ENCODE data around the gene SAFB.
"Not testable (repeated sequence)": the region's sequence is repeated elsewhere in the genome, so short reads cannot be mapped to it uniquely, and the experiment has no call there.

The SAFB gene

DNA sequence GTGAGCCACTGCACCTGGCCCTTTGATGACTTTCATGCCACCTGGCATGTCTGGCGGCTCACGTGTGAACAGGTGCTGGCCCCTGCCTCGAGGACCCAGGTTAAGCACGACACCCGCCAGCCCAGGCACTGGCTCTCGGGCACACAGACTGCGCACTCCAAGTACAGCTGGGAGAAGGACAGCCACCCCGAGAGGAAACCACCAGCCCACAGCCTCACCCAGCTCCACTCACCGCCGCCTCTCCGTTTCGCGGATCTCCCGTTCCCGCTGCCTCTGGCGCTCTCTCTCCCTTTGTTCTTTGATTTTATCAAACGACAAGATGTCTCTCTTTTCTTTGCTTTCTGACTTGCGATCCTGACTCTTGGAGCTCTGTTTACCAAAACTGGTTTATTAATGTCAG lies 27.8 kb upstream of the SAFB start:
- DNase-seq (ENCODE audit: low read depth, low spot score), result no peak

DNA sequence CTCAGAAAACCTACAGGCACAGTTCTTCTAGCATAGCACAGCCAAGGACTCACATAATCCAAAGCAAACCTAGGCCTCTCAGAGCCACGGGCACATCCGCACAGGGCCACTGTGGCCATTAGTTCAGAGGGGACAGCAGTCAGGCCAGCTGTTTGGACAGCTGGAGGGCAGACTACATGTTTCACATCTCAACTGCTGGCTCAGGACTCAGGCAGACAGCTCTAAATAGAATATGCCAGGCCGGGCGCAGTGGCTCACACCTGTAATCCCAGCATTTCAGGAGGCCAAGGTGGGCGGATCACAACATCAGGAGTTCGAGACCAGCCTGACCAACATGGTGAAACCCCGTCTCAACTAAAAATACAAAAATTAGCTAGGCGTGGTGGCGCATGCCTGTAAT lies 27.1 kb upstream of the SAFB start:
- DNase-seq (ENCODE audit: low read depth, low spot score), result no peak

DNA sequence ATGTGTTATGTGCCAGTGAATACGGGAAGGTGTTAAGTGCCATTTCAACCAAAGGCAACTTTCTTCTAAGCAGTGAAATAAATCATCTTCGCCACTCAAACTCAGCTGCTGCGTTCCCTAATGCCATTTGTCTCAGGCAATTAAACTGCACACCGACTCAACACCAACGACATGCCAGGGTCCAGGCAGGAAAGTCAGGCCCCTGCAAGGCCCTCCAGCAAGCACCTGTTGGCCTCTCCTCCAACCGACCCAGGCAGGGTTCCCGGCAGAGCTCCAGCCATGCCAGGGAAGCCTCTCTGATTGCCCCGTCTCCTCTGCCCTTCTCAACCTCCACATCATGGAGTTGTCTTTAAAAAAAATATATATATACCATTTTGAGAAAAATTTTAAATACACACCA lies 22.1 kb upstream of the SAFB start:
- no peak for DNase-seq (ENCODE audit: low read depth, low spot score)

DNA sequence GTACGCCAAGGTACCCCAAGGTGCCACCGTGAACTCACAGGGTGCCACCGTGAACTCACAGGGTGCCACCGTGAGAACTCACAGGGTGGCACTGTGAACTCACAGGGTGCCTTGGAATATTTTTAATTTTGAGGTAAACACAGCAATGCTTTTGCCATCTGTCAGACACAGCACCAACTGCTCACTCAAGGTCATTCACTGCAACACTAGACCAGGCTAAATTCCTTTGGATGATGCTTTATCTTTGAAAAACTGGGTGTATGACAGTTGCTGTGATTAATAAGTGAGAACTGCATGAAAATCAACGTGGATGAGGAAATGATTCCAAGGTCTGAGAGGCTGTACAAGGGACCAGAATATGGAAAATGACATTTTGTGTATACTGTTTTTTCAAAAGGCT lies 19.3 kb upstream of the SAFB start:
- no peak for DNase-seq (ENCODE audit: low read depth, low spot score)

DNA sequence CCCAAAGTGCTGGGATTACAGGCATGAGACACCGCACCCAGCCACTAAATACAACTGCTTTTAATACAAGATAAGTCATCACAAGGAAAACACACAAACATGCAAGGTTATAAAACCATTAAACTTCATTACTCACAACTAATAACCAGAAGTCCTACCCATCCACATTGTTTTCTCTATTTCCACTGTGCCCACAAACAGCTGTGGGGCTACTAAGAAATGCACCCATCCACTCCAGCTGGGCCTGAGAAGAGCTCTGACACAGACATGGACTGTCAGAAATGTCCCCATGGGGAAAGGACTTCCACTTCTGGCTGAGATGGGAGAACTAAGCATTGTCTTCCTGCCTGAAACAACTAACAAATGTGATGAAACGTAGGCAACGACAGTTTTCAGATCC lies 17.5 kb upstream of the SAFB start:
- DNase-seq (ENCODE audit: low read depth, low spot score), result no peak

DNA sequence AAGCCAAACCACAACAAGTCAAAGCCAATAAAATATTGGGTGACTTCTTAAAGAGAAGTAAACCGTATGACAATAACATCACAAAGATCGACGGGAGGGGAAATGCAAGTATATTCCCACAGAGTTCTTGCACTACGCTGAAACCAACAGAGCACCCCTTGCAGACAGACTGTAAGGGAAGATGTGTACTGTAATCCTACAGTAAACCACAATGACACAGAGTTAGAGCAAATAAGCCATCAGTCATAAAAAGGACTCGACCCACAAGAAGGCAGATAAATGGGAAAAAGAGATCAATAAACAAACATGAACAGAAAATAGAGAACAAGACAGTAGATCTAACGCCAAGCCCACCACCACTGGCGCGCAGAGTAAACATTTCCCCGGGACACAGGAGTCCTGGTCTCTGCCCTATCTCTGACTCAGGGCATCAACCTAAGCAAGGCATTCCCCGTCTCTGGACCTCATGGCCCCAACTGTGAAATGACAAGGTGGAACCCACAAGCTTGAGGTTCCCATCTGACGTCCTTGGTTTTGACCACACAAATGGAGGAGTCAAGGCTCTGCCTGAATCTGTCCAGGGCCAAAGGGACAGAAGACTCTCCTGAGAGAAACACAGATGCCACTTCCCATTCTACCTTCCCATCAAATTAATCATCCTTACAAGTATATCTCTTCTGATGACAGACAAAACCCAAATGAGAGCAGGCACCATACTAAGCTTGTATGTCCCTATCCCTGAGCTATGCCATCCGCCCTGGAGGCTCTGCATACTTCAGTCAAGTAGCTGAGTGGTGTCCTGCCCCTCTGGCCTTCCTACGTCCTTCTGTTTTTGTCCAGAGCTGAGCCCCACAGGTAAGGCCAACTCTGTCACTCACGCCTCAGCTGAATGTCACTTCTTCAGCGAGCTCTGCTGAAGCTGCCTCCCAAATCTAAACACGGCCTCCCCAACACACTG lies 15.3 kb upstream of the SAFB start:
- no peak for DNase-seq (ENCODE audit: low read depth, low spot score)

DNA sequence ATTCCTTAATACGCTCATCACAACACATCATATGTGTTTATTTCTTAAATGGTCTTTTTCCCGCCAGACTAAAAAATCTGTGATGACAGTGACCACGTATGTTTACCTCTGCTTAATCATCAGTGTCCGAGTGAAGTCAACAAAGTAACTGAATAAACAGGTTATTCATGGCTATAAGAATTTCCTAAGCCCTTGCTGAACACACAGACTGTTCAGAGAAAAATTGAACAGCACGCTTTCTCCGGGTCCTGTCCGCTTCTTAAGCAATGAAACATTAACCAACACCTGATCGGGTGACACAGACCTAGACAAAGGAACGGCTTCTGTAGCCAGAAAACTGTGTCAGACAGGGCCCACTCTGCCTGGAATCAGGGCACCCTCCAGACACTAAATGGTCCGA lies 14.6 kb upstream of the SAFB start:
- DNase-seq (ENCODE audit: low read depth, low spot score), result no peak

DNA sequence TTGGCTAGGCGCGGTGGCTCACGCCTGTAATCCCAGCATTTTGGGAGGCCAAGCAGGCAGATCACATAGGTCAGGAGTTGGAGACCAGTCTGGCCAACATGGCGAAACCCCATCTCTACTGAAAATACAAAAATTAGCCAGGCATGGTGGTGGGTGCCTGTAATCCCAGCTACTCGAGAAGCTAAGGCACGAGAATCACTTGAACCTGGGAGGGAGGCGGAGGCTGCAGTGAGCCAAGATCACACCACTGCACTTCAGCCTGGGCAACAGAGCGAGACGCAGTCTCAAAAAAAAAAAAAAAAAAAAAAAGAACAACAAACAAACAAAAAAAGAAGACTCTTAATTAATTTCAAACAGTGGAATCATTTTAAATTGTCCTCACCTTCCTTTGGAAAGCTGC lies 14.1 kb upstream of the SAFB start:
- DNase-seq (ENCODE audit: low read depth, low spot score), result not testable (repeated sequence)

DNA sequence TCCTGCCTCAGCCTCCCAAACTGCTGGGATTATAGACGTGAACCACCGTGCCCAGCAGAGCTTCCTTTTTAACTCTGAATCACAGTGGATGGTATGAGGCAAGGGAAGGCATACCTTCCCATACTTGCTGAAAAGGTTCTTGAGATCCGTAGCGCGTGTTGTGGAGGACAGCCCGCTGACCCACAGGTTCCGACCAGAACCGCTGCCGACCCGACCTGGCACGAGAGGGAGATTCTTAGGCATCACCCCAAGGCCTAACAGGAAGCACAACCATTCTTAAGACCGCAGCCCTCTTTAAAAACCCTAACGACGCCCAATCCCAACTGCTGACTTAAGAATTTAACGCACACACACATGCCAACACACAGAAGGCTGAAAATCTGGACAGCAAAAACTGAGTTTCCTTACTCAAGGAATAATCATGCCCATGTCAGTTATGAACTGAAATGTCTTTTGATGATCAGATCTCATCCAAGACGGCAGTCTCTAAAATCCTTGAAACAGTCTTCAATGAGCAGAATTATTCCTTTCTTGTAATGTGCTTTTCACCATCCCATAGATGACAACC lies 12.9 kb upstream of the SAFB start:
- DNase-seq (ENCODE audit: low read depth, low spot score), result no peak

DNA sequence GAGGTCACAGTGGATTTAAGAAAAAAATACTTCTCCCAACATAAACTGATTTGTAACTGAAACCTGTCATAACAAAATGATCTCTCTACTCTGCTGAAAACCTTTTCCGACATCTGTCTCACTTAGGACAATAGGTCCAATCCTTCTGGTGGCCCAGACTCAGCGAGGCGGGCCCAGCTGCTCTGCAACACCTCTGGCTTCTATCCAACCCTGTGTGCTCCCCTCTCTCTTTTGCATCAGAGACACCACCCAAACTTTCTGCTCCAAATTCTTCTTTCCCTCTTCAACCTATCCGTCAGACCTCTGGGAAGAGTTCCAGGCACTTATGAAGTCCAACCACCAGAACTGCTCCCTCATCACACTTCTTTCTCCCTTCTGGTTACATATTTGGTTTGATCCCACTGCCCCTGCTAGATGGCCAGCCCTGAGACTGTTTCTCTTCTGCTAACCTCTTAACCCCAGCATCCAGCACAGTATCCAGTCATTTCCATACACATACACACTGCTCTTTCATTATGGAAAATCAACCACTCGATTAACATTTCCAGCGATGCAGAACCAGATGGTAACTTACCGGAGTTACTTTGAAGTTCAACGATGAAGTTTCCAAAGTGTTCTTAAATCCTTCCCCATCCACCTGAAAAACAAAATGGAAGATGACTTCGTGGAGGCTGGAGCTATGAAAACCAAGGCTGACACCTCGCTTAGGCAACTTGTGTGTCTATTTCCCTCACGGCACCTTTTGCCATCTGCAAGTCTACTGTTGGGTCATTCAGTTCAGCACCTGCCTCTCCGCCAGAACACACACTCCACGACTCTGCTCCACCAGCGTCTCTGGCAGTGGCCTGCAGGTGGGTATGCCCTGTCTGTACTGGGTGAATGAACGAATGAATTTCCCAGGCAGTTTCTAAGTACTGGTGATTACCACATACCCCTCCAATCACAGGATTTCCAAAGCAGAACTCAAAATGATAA lies 9.7 kb upstream of the SAFB start:
- DNase-seq (ENCODE audit: low read depth, low spot score), result no peak

DNA sequence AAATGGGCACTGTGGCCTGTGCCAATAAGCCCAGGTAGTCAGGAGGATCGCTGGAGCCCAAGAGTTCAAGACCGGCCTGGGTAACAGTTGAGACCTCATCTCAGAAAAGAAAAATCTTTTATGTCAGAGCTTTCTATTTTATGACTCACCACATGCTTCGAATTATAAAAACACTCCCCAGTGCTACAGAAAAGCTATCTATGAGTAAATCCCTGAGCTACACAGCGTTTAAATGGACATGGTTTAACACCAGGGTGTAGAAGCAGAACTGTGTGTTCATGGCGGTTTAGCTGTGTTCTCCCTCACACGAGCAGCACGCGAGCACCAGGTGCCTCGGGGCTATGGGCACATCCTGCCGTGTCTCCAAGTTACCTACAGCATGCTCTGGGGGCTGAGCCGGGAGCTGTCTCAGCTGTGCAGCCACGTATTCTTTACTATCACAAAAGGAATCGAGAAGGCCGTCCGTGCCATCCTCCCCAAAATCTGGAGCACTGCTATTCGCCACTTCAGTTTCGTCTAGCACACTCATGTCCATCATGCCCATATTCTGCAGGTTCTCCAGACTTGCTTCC lies 7.0 kb upstream of the SAFB start:
- no peak for DNase-seq (ENCODE audit: low read depth, low spot score)

DNA sequence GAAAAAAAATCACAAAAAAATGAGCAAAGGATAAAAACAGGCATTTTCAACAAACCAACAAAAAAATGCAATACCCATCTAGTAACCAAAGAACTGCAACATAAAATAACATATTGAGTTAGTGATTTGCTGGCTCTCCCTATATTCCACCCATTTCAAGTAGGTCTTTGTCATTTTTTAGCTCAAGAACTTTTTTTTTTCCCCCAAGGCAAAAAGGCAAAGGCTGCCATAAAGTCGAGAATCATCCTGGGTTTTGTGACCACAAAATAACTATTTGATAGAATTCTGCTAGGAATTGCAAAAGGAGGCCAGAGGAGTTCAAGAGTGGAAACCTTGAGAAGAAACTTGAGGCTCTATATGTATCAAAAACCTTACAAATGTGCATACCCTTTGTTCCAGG lies 5.8 kb upstream of the SAFB start:
- DNase-seq (ENCODE audit: low read depth, low spot score), result no peak

DNA sequence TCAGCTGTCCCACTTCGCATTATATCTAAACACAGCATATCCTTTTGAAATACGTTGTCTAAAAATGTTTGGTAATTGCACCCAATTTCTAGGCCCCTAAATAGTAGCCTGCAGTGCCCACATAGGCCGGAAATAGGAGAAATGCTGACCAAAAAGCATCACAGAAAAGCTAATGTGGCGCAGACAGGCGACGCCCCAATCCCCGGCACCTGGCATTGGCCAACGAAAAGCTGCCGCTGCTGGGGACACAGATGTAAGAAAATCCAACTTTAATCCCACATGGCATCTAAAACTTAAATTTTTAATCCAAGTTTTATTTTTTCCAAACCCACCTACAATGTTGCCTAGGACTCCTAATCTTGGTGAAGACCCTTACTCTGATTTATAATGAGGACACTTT lies 4.3 kb upstream of the SAFB start:
- DNase-seq (ENCODE audit: low read depth, low spot score), result no peak

DNA sequence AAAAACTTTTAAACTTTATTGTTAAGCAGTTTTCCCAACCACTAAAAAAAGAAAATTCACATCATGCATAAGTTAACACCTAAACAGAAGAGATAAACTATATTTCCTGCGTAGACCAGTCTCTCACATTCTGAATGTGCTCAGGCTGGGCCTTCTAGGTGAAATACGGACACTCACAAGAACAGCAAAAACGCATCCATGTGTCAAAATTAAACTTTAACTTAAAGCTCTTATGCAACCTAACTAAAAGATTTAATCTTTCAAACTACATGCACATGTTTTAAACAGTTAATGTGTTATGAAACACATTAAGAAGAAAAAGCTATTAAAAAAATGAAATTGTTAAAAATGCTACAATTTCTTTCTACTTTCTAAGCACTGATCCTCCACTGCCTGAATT lies 2.9 kb upstream of the SAFB start:
- no peak for DNase-seq (ENCODE audit: low read depth, low spot score)

DNA sequence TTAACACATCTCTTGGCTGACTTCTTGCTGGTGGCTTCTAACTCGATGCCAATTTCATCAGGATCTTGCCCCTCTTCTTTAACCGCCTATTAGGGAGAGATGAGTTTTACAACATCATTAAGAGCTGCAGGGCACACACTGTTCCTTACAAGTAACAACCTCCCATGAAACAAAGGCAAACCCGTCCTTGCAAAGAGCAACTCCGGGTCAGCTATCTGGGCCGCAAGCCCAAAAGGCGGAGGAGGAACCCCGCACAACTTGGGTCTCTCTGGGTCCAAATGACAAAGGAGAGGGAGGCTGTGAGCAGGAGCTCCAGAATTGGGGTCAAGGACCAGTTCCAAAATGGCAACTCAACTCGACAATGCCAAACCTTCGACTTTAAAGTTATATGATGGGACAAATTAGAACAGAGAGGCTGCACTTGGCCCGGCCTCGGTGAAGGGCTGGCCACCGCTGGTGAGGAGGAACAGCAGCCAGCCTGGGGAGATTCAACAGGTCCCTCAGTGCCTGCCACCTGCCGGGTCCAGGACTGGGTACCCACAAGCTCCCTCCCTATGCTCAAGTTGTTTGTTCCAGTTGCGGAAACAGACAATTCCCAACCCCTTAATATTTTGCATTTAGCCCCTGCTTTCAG lies 1.5 kb upstream of the SAFB start:
- no peak for DNase-seq (ENCODE audit: low read depth, low spot score)

DNA sequence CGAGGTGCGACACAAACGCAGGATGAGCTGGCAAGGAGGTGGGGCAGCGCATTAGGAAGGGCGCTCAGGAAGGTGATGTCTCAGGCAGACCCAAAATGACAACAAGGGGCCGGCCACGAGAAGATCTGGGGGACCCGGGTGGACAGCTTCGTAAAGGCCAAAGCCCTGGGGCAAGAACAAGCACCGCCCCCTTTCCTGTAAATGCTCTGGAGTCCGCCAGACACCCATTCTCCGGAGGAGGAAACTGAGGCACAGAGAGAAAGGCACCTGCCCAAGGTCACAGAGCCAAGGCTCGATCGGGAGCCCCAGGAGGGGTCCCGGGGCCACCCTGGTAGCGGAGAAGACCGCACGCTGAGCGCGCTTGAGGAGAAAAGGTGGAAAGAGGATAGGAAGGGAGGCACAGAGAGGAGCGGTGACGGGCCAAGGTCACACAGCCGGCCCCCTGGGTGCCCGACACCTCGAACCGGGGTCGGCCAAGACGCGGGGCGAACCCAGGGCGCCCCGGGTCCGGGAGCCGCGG lies 878 bp upstream of the SAFB start:
- no peak for DNase-seq (ENCODE audit: low read depth, low spot score)

DNA sequence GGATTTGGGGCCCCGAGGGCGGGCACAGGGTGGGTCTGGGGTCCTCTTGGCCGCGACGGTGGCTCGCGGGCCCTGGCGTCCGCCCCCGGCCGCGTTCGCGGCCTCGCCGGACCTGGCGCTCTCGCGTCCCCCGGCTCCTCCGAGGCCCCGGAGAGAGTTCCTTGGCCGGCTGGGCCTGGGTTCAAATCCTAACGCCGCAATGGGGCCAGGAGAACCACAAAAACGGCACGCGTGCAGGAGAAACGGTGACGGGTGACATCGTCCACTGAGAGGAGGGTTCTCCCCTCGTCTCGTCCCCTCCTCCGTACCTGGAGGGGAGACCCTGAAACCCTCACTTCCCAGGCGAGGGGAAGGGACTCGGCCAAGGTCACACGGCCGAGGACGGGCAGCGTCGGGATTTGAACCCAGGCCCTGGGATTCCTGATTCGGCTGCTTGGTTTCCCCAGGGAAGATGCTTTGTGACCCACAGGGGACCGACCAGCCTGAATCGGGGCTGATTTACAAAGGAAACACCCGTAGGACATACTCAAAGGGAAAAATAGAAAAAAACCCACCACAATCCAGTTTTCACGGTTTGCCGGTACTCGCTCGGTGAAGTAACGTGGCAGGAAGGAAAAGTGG lies 624 bp downstream of the SAFB start:
- DNase-seq (ENCODE audit: low read depth, low spot score), result no peak

DNA sequence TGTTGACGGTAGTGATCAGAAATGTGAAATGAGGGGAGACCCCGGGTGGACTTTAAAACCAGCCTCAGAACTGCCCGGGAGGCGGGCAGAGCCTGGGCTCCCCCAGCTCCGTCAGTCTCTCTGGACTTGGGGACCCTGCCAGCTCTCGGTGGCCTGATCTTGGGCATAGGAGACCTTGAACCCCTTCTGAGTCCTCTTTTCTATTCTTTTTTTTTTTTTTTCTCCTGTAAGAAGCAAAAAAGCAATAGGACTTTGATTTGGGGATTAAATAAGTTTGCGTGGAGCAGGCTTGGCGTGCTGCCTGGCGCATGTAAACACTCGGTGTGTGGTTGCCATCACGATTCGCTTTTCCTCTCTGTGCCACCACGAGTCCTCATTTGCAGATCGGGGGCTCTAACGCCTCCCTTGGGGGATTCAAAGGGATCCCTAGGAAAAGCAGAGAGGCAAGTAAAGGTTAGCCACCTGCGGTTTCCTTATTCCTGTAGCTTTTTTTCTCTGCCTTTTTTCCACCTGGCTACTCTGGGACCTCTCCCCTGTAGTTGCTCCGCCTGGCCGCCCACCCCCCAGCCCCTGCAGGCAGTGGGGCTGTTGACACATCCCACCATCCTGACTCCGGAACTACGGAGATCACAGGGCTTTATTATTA lies 1.3 kb downstream of the SAFB start:
- DNase-seq (ENCODE audit: low read depth, low spot score), result no peak

DNA sequence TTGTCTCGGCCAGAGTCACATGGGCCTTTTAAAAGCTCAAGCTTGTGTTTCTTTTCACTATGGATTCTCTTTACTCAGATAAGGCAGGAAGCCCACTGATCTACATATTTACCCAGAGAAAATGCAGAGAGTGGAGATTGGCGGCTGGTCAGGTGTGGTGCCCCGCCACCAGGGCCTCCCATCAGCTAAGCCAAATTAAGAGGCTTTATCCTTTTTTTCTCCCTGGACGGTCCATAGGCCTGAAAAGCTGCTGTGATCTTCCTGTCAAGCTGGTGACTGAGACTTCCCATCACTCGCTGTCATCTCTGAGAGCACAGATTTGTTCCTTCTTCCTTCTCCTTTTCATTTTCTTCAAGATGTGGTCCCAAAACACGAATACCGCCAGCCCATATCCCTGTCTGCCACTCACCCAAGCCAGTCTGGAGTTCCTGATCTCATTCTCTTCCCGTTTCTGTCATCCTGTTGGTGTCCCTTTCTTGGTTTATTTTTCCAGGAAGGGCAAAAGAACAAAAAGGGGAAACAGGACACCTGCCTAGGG lies 1.9 kb downstream of the SAFB start:
- DNase-seq (ENCODE audit: low read depth, low spot score), result no peak

DNA sequence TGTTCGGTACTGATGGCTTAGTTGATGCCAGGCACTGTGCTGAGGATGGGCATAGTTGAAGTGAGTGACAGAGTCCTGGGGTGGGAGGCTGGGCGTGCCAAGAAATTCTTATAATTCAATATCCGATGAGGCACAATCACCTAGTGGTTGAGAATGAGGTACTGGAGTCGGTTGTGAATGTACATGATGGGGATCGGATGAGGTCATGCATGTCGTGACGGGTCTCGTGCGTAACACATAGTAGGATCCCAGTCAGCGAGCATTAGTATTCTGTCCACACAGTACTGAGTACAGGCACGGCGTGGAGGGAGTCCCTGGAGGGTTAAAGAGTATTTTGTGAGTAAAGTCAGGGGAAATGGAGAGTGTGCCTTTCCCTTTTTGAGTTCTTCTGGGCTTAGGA lies 2.8 kb downstream of the SAFB start:
- DNase-seq (ENCODE audit: low read depth, low spot score), result no peak
